H9 (cell line): Measurements from ENCODE around the gene IGSF3. TPM values are rescaled to one million over a fixed set of nuclear protein-coding genes. Genes with fewer than 3 reads are reported as not detected.

Experiments
- DNase-seq: peaks from one replicate; pipeline ENCODE4 v3.0.0-alpha.2; 2017
- H2AFZ ChIP-seq: one replicate; pipeline ENCODE4 v1.6.1; 2013; ENCODE audit warnings: mild to moderate bottlenecking, low read length, control low read depth, moderate library complexity
- H2AK5ac ChIP-seq: 2 replicates; pipeline ENCODE4 v1.6.1; 2013; ENCODE audit warnings: low read length, control low read depth, mixed read lengths; ENCODE audit not compliant: insufficient read length
- H2BK120ac ChIP-seq: one replicate; pipeline ENCODE4 v1.6.1; 2013; ENCODE audit warnings: low read depth, mild to moderate bottlenecking, low read length, control low read depth, inconsistent platforms; ENCODE audit not compliant: poor library complexity, severe bottlenecking
- H2BK12ac ChIP-seq: 2 replicates; pipeline ENCODE4 v1.6.1; 2013; ENCODE audit warnings: low read length, control low read depth, mixed read lengths, low read depth; ENCODE audit not compliant: insufficient read length
- H2BK15ac ChIP-seq: 2 replicates; pipeline ENCODE4 v1.6.1; 2013; ENCODE audit warnings: low read depth, low read length, control low read depth
- H2BK20ac ChIP-seq: one replicate; pipeline ENCODE4 v1.6.1; 2013; ENCODE audit warnings: low read depth, mild to moderate bottlenecking, low read length, control low read depth, inconsistent platforms; ENCODE audit not compliant: poor library complexity, severe bottlenecking
- H2BK5ac ChIP-seq: 2 replicates; pipeline ENCODE4 v1.6.1; 2013; ENCODE audit warnings: low read length, control low read depth, mixed read lengths; ENCODE audit not compliant: insufficient read length
- H3K14ac ChIP-seq: 2 replicates; pipeline ENCODE4 v1.6.1; 2013; ENCODE audit warnings: low read length, control low read depth; ENCODE audit not compliant: insufficient read depth
- H3K18ac ChIP-seq: 2 replicates; pipeline ENCODE4 v1.6.1; 2013; ENCODE audit warnings: low read depth, mild to moderate bottlenecking, mixed read lengths, low read length, control low read depth; ENCODE audit not compliant: insufficient read length
- H3K23ac ChIP-seq: 2 replicates; pipeline ENCODE4 v1.6.1; 2013; ENCODE audit warnings: low read length, control low read depth, mixed read lengths, low read depth; ENCODE audit not compliant: insufficient read length
- H3K23me2 ChIP-seq: 2 replicates; pipeline ENCODE4 v1.6.1; 2013; ENCODE audit warnings: low read depth, mild to moderate bottlenecking, mixed read lengths, low read length, control low read depth; ENCODE audit not compliant: insufficient read length, poor library complexity, severe bottlenecking
- H3K27ac ChIP-seq: 2 replicates; pipeline ENCODE4 v1.5.1; 2013; ENCODE audit warnings: low read length, control low read depth, mixed read lengths, low read depth; ENCODE audit not compliant: insufficient read length
- H3K27me3 ChIP-seq: 2 replicates; pipeline ENCODE4 v1.6.1; 2013; ENCODE audit warnings: low read length, control low read depth, inconsistent platforms; ENCODE audit not compliant: insufficient read depth
- H3K4ac ChIP-seq: 2 replicates; pipeline ENCODE4 v1.6.1; 2013; ENCODE audit warnings: low read depth, mild to moderate bottlenecking, control low read depth, inconsistent platforms, low read length, moderate library complexity
- H3K4me1 ChIP-seq: 2 replicates; pipeline ENCODE4 v1.6.1; 2013; ENCODE audit warnings: low read length, control low read depth, inconsistent platforms; ENCODE audit not compliant: insufficient read depth
- H3K4me2 ChIP-seq: 2 replicates; pipeline ENCODE4 v1.6.1; 2013; ENCODE audit warnings: low read length, control low read depth, mixed read lengths; ENCODE audit not compliant: insufficient read length, insufficient read depth
- H3K56ac ChIP-seq: 2 replicates; pipeline ENCODE4 v1.6.1; 2013; ENCODE audit warnings: low read depth, mild to moderate bottlenecking, mixed read lengths, low read length, control low read depth; ENCODE audit not compliant: insufficient read length
- H3K79me1 ChIP-seq: 2 replicates; pipeline ENCODE4 v1.6.1; 2013; ENCODE audit warnings: low read depth, mild to moderate bottlenecking, moderate library complexity, low read length, control low read depth, inconsistent platforms; ENCODE audit not compliant: insufficient read depth, poor library complexity, severe bottlenecking
- H3K79me2 ChIP-seq: 2 replicates; pipeline ENCODE4 v1.6.1; 2013; ENCODE audit warnings: low read length, control low read depth, inconsistent platforms; ENCODE audit not compliant: insufficient read depth
- H3K9ac ChIP-seq: 2 replicates; pipeline ENCODE4 v1.6.1; 2013; ENCODE audit warnings: low read length, control low read depth, mixed read lengths; ENCODE audit not compliant: insufficient read length; ENCODE audit errors: extremely low read depth
- H3K9me3 ChIP-seq: one replicate; pipeline ENCODE4 v1.6.1; 2013; ENCODE audit warnings: low read depth, low read length, inconsistent platforms; ENCODE audit not compliant: control insufficient read depth
- H3T11ph ChIP-seq: one replicate; pipeline ENCODE4 v1.6.1; 2013; ENCODE audit warnings: mild to moderate bottlenecking, low read length, control low read depth, inconsistent platforms
- H4K20me1 ChIP-seq: one replicate; pipeline ENCODE4 v1.6.1; 2013; ENCODE audit not compliant: control insufficient read depth, insufficient read length, insufficient read depth
- H4K5ac ChIP-seq: 2 replicates; pipeline ENCODE4 v1.6.1; 2013; ENCODE audit warnings: low read depth, mild to moderate bottlenecking, mixed read lengths, low read length, control low read depth; ENCODE audit not compliant: insufficient read length
- H4K8ac ChIP-seq: replicated peaks from 2 replicates; pipeline ENCODE4 v1.6.1; 2013; ENCODE audit warnings: low read length, control low read depth, mixed read lengths, low read depth; ENCODE audit not compliant: insufficient read length
- H4K91ac ChIP-seq: 2 replicates; pipeline ENCODE4 v1.6.1; 2013; ENCODE audit warnings: low read depth, mild to moderate bottlenecking, moderate library complexity, mixed read lengths, low read length, control low read depth; ENCODE audit not compliant: insufficient read length
- H3K27ac Mint-ChIP-seq, 3 experiments: 2 replicates in 2 of 3; 3 replicates in 1 of 3; pipeline ENCODE4 v1.8.0; 2020 to 2021; ENCODE audit warnings: mixed read lengths in 3 of 3, mild to moderate bottlenecking in 1 of 3, moderate library complexity in 1 of 3
- H3K27me3 Mint-ChIP-seq: 2 replicates; pipeline ENCODE4 v1.8.0; 2021; ENCODE audit warnings: low read depth, mild to moderate bottlenecking, moderate library complexity, mixed read lengths
- H3K36me3 Mint-ChIP-seq, 3 experiments: 2 replicates in 2 of 3; 3 replicates in 1 of 3; pipeline ENCODE4 v1.8.0; 2020 to 2021; ENCODE audit warnings: low read depth in 3 of 3, mixed read lengths in 3 of 3; ENCODE audit not compliant: insufficient read depth in 1 of 3
- H3K4me1 Mint-ChIP-seq, 2 experiments: 2 replicates each; pipeline ENCODE4 v1.8.0; 2020; ENCODE audit warnings: mixed read lengths in 2 of 2
- H3K4me3 Mint-ChIP-seq, 2 experiments: 2 replicates in 1 of 2; 3 replicates in 1 of 2; pipeline ENCODE4 v1.8.0; 2020 to 2021; ENCODE audit warnings: mild to moderate bottlenecking in 2 of 2, mixed read lengths in 2 of 2, moderate library complexity in 1 of 2
- H3K9me3 Mint-ChIP-seq, 2 experiments: 2 replicates in 1 of 2; 3 replicates in 1 of 2; pipeline ENCODE4 v1.8.0; 2020; ENCODE audit warnings: mild to moderate bottlenecking in 2 of 2, mixed read lengths in 2 of 2, moderate library complexity in 1 of 2
- CTCF ChIP-seq: fragments of 200-600 bp; sonication (generic); conservative IDR thresholded peaks from 3 replicates; pipeline ENCODE4 v1.8.0; 2021; ENCODE audit warnings: antibody characterized with exemption, mild to moderate bottlenecking
- WGBS: extraction: QIAGEN DNeasy Blood & Tissue Kit; methylation state at CpG from one replicate; pipeline ENCODE4 v1.1.7; 2013; ENCODE audit warnings: missing lambda C conversion rate, low lambda C conversion rate, mixed read lengths; ENCODE audit not compliant: insufficient read length; ENCODE audit errors: extremely low coverage; 5-methylcytosine and 5-hydroxymethylcytosine counted together
- total RNA-seq: library from RNA; stranded (reverse); gene quantifications from 2 replicates; pipeline ENCODE4 v1.2.1, GENCODE V29; 2021

Gene IGSF3
- total RNA-seq, 1 experiment from 2014 or later, result 19.1 TPM

- Histone ChIP-seq H2BK120ac (no peak overlapping the region), H2BK12ac (no peak overlapping the region), H3K56ac (no peak overlapping the region), H2BK15ac (no peak overlapping the region), H4K91ac (no peak overlapping the region), H3K79me1 (no peaks in the 10 kb centered on the region), H4K5ac (no peak overlapping the region), H3K4me1 (no peaks in the 10 kb centered on the region), H3K27ac (no peak overlapping the region), H3K9ac (no peak overlapping the region), H3K79me2 (no peaks in the 10 kb centered on the region), H2AK5ac (no peak overlapping the region), H4K20me1 (no peaks in the 10 kb centered on the region), H2AFZ (no peak overlapping the region), H3K4ac (no peak overlapping the region), H4K8ac (no peak overlapping the region), H3K14ac (no peak overlapping the region), H2BK20ac (no peak overlapping the region), H3K4me2 (no peak overlapping the region), H3K23me2 (no peaks in the 10 kb centered on the region), H3K27me3 (no peaks in the 10 kb centered on the region), H3T11ph (no peak overlapping the region), H3K18ac (no peak overlapping the region), H3K23ac (no peak overlapping the region), H3K9me3 (no peaks in the 10 kb centered on the region), H2BK5ac (no peak overlapping the region)
- no peaks in the 10 kb centered on the region for H3K27me3 Mint-ChIP-seq
- H3K4me1 Mint-ChIP-seq, result no peaks in the 10 kb centered on the region
- WGBS, result no CpG with 5 or more reads among the region's 4 CpGs
- DNase-seq, result no peak
- no peak overlapping the region for H3K4me3 Mint-ChIP-seq
- no peaks in the 10 kb centered on the region for H3K9me3 Mint-ChIP-seq
- no peaks in the 10 kb centered on the region for H3K36me3 Mint-ChIP-seq
- TF ChIP-seq CTCF, result no peak
- no peak overlapping the region for H3K27ac Mint-ChIP-seq
These were observed 13.2 kb upstream of the IGSF3 start for GRCh38 chr1:116680752-116681151.
